HCT116 (cell line): ENCODE data around the gene TMC4.

Experiments used
- EZH2phosphoT487 ChIP-seq: fragments of 200-600 bp; IDR thresholded peaks from 2 replicates; pipeline ENCODE4 v1.6.1; 2018; ENCODE audit warnings: antibody characterized with exemption, borderline replicate concordance
- FOSL1 ChIP-seq: IDR thresholded peaks from 2 replicates; pipeline ENCODE4 v1.6.1; 2012; ENCODE audit warnings: low read depth
- POLR2A ChIP-seq: IDR thresholded peaks from 2 replicates; pipeline ENCODE4 v1.7.0; 2011; ENCODE audit warnings: borderline replicate concordance; ENCODE audit not compliant: insufficient read depth, insufficient read length; ENCODE audit errors: extremely low read depth
- RAD21 ChIP-seq: IDR thresholded peaks from 2 replicates; pipeline ENCODE4 v1.6.1; 2012; ENCODE audit warnings: low read depth, mild to moderate bottlenecking
- SP1 ChIP-seq: IDR thresholded peaks from 2 replicates; pipeline ENCODE4 v1.6.1; 2012; ENCODE audit warnings: low read depth
- YY1 ChIP-seq: IDR thresholded peaks from 2 replicates; pipeline ENCODE4 v1.6.1; 2011; ENCODE audit warnings: low read length, low read depth, moderate library complexity, mild to moderate bottlenecking; ENCODE audit not compliant: insufficient replicate concordance; ENCODE audit errors: extremely low read depth
- ZNF274 ChIP-seq: fragments of 200-500 bp; sonication (Bioruptor generic); IDR thresholded peaks from 2 replicates; pipeline ENCODE4 v1.6.1; 2014; ENCODE audit warnings: mild to moderate bottlenecking, low read depth, low read length, inconsistent platforms
- TF ChIP-seq, protein P1 (sequence below), 3 experiments: fragments of 200-600 bp in 1 of 3; sonication (generic) in 1 of 3; IDR thresholded peaks in 2 of 3; conservative IDR thresholded peaks in 1 of 3; 2 replicates each; pipeline ENCODE4 v1.5.1; 2012 to 2017; ENCODE audit warnings: low read depth in 2 of 3, low read length in 2 of 3, antibody characterized with exemption in 1 of 3, borderline replicate concordance in 1 of 3, control low read depth in 1 of 3, mild to moderate bottlenecking in 1 of 3, mixed read lengths in 1 of 3, mixed run types in 1 of 3, moderate library complexity in 1 of 3; ENCODE audit not compliant: insufficient read depth in 1 of 3
- TF ChIP-seq, protein P2 (sequence below): IDR thresholded peaks from 2 replicates; pipeline ENCODE4 v1.6.1; 2012; ENCODE audit warnings: low read depth

DNA sequence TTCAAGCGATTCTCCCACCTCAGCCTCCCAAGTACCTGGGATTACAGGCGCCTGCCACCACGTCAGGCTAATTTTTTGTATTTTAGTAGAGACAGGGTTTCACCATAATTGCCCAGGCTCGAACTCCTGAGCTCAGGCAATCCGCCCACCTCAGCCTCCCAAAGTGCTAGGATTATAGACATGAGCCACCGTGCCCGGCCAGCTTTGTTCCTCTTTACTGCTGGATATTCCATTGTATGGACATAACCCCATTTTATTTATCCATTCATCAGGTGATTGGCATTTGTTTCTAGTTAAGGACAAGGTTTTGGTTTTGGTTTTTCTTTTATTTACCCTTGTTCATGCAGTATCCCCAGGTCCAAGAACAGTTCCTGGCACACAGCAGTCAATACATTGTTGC, 23.6 kb upstream of the TMC4 start:
- TF ChIP-seq, protein P1, sequence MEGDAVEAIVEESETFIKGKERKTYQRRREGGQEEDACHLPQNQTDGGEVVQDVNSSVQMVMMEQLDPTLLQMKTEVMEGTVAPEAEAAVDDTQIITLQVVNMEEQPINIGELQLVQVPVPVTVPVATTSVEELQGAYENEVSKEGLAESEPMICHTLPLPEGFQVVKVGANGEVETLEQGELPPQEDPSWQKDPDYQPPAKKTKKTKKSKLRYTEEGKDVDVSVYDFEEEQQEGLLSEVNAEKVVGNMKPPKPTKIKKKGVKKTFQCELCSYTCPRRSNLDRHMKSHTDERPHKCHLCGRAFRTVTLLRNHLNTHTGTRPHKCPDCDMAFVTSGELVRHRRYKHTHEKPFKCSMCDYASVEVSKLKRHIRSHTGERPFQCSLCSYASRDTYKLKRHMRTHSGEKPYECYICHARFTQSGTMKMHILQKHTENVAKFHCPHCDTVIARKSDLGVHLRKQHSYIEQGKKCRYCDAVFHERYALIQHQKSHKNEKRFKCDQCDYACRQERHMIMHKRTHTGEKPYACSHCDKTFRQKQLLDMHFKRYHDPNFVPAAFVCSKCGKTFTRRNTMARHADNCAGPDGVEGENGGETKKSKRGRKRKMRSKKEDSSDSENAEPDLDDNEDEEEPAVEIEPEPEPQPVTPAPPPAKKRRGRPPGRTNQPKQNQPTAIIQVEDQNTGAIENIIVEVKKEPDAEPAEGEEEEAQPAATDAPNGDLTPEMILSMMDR (IDR thresholded peaks at IDR 0.05 in 2 of 3, conservative IDR thresholded peaks at IDR 0.05 in 1 of 3; ENCODE audit: borderline replicate concordance in 1 of 3, insufficient read depth in 1 of 3, low read depth in 2 of 3, low read length in 2 of 3) = no peak
- TF ChIP-seq POLR2A (no peak), FOSL1 (no peak), RAD21 (no peak), SP1 (no peak), EZH2phosphoT487 (no peak), YY1 (no peak), ZNF274 (no peak)
- TF ChIP-seq, protein P2, sequence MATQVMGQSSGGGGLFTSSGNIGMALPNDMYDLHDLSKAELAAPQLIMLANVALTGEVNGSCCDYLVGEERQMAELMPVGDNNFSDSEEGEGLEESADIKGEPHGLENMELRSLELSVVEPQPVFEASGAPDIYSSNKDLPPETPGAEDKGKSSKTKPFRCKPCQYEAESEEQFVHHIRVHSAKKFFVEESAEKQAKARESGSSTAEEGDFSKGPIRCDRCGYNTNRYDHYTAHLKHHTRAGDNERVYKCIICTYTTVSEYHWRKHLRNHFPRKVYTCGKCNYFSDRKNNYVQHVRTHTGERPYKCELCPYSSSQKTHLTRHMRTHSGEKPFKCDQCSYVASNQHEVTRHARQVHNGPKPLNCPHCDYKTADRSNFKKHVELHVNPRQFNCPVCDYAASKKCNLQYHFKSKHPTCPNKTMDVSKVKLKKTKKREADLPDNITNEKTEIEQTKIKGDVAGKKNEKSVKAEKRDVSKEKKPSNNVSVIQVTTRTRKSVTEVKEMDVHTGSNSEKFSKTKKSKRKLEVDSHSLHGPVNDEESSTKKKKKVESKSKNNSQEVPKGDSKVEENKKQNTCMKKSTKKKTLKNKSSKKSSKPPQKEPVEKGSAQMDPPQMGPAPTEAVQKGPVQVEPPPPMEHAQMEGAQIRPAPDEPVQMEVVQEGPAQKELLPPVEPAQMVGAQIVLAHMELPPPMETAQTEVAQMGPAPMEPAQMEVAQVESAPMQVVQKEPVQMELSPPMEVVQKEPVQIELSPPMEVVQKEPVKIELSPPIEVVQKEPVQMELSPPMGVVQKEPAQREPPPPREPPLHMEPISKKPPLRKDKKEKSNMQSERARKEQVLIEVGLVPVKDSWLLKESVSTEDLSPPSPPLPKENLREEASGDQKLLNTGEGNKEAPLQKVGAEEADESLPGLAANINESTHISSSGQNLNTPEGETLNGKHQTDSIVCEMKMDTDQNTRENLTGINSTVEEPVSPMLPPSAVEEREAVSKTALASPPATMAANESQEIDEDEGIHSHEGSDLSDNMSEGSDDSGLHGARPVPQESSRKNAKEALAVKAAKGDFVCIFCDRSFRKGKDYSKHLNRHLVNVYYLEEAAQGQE = no peak
